ENCODE measurements around the gene COX10. TPM values are rescaled to one million over a fixed set of nuclear protein-coding genes. Genes with fewer than 3 reads are reported as not detected.
A peak's percentile ranks its signal among the peaks of the same experiment; 100 is the strongest.
"Not testable (repeated sequence)": the region's sequence is repeated elsewhere in the genome, so short reads cannot be mapped to it uniquely, and the experiment has no call there.

The COX10 gene
- total and polyA plus RNA-seq, 5 experiments from 2014 or later = 18.5 to 24.5 (median 23.3) TPM

- H3K36me3 Mint-ChIP-seq, ATAC-seq, H3K27me3 Mint-ChIP-seq, DNase-seq, H3K9me3 Mint-ChIP-seq: not testable (repeated sequence)
- Mint-ChIP-seq H3K27ac (peak overlapping the region in 9 of 10 donors; percentile 62 to 88 (median 86)), H3K4me1 (peaks cover 29 to 74% (median 61%) of the 10 kb centered on the region in 4 donors), H3K4me3 (peak overlapping the region in 3 of 10 donors; percentile 33 to 75 (median 48))
- POLR2A ChIA-PET = interaction anchor here (1.2 kb wide), 1 partner anchor 9 kb away, joined by 3 read pairs; no protein-coding TSS in a partner anchor
Observed at GRCh38 chr17:14192039-14192438, 122.7 kb downstream of the COX10 start.

DNA sequence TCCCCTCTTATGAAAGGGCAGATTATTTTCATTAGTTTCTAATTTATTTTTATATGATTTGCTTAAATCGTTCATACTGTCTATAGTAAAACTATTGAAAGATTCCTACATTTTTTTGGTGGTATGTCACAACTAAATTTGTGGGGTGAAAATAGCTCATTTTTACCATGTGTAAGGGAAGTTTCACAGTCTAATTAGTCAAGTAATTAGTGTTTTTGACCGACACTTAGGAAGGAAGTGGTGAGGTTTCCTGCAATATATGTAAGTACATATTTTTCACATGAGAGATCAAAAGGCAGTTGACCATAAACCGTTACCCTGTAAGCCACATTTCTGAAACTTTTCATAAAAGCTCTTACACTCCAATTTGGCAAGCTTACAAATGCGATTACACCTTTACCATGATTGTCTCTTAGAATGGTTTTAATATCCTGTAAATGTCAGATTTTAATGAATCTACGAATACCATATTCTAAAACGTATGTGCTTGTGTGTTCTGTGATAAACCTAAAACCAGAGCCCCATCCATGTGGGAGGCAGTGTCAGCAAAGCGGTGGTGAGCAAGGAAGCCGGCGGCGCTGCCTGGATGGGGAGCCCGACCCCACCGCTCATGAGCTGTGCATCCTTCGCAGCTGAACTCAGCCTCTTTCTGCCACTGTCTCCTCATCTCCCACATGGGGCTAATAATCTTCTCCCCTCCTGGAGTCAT is 123.5 kb downstream of the COX10 start:
- H3K27me3 Mint-ChIP-seq, DNase-seq, H3K9me3 Mint-ChIP-seq, H3K36me3 Mint-ChIP-seq, POLR2A ChIA-PET: not testable (repeated sequence)
- ATAC-seq = peak; percentile 26
- Mint-ChIP-seq H3K27ac (peak overlapping the region; percentile 84 to 93 (median 88)), H3K4me1 (peaks cover 37 to 82% (median 69%) of the 10 kb centered on the region in 4 donors), H3K4me3 (peak overlapping the region; percentile 25 to 75 (median 62))

DNA sequence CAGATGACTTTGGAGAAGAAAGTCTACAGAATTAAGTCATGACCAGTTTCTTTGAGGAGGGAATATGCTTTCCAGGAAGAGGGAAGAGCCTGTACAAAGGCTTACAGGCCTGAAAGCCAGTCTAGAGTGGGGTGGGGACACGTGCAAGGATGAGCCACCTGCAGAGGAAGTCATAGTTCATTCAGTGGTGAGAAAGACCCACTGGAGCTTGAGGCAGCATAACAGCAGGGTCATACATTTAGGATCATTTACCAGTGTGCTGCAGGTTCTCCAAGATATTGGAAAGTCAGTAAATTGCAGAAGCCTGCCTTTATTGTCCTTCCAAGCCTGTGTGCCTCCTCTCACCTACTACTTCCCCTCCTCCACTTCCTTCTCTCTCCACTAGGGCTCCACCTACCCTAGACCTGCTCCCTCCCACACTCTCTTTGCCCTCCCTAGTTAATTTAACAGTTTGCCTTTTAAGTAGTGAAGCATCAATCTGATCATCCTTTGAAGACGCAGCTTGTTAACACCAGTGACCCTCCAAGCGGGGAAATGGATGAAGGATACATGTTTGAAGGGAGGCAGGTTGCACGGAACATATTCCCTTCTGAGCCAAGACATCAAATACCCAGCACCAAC is 127.2 kb downstream of the COX10 start:
- H3K9me3 Mint-ChIP-seq = no peaks in the 10 kb centered on the region
- POLR2A ChIA-PET = interaction anchor here (1.8 to 7.0 kb wide), 2 partner anchors 101 to 105 kb away, joined by 4 to 91 read pairs; partner anchors contain the start of gene HS3ST3B1
- peak overlapping the region; percentile 92 to 99 (median 96) for H3K27ac Mint-ChIP-seq
- DNase-seq (peak in 1 of 10 donors; percentile 33), ATAC-seq (no peak)
- H3K4me3 Mint-ChIP-seq = peak overlapping the region; percentile 50 to 90 (median 81)
- no peaks in the 10 kb centered on the region for H3K36me3 Mint-ChIP-seq
- no peaks in the 10 kb centered on the region for H3K27me3 Mint-ChIP-seq
- H3K4me1 Mint-ChIP-seq = peaks cover 52 to 91% (median 86%) of the 10 kb centered on the region in 4 donors

GRCh38 chr17:14197057-14197456 is 127.8 kb downstream of the COX10 start:
- Mint-ChIP-seq H3K4me1 (peaks cover 55 to 92% (median 87%) of the 10 kb centered on the region in 4 donors), H3K9me3 (no peaks in the 10 kb centered on the region), H3K27me3 (no peaks in the 10 kb centered on the region), H3K36me3 (no peaks in the 10 kb centered on the region), H3K27ac (peak overlapping the region; percentile 92 to 99 (median 96)), H3K4me3 (peak overlapping the region; percentile 50 to 90 (median 81))
- DNase-seq (no peak), ATAC-seq (no peak)
- POLR2A ChIA-PET = interaction anchor here (0.6 to 7.0 kb wide), 2 partner anchors 105 to 136 kb away, joined by 5 to 91 read pairs; partner anchors contain the start of gene HS3ST3B1

GRCh38 chr17:14197586-14197985 is 128.3 kb downstream of the COX10 start:
- H3K9me3 Mint-ChIP-seq = no peaks in the 10 kb centered on the region
- POLR2A ChIA-PET = interaction anchor here (0.5 to 7.0 kb wide), 4 partner anchors 101 to 200 kb away, joined by 3 to 91 read pairs (median 4); partner anchors contain the start of gene HS3ST3B1
- peaks cover 57 to 92% (median 88%) of the 10 kb centered on the region in 4 donors for H3K4me1 Mint-ChIP-seq
- DNase-seq (peak in 7 of 10 donors; percentile 18 to 74 (median 36)), ATAC-seq (peak; percentile 32 to 37)
- no peaks in the 10 kb centered on the region for H3K36me3 Mint-ChIP-seq
- peak overlapping the region; percentile 50 to 90 (median 81) for H3K4me3 Mint-ChIP-seq
- H3K27ac Mint-ChIP-seq = peak overlapping the region; percentile 92 to 99 (median 96)
- no peaks in the 10 kb centered on the region for H3K27me3 Mint-ChIP-seq

- DNase-seq = no peak
- Mint-ChIP-seq H3K27ac (peak overlapping the region; percentile 92 to 99 (median 96)), H3K4me1 (peaks cover 61 to 95% (median 90%) of the 10 kb centered on the region in 4 donors), H3K27me3 (no peaks in the 10 kb centered on the region), H3K36me3 (no peaks in the 10 kb centered on the region), H3K4me3 (peak overlapping the region; percentile 50 to 90 (median 81)), H3K9me3 (no peaks in the 10 kb centered on the region)
- ATAC-seq = no peak
- POLR2A ChIA-PET = interaction anchor here (0.5 to 7.0 kb wide), 3 partner anchors 102 to 199 kb away, joined by 3 to 91 read pairs (median 4); partner anchors contain the start of gene HS3ST3B1
Observed at GRCh38 chr17:14198013-14198412, 128.7 kb downstream of the COX10 start.

GRCh38 chr17:14198575-14198974 is 129.3 kb downstream of the COX10 start:
- Mint-ChIP-seq H3K27ac (peak overlapping the region; percentile 92 to 99 (median 96)), H3K27me3 (no peaks in the 10 kb centered on the region), H3K4me1 (peaks cover 60 to 95% (median 90%) of the 10 kb centered on the region in 4 donors), H3K36me3 (no peaks in the 10 kb centered on the region), H3K9me3 (no peaks in the 10 kb centered on the region), H3K4me3 (peak overlapping the region in 9 of 10 donors; percentile 37 to 90 (median 82))
- POLR2A ChIA-PET = interaction anchor here (1.1 to 7.0 kb wide), 2 partner anchors 10 to 103 kb away, joined by 3 to 91 read pairs; partner anchors contain the start of gene HS3ST3B1
- ATAC-seq = no peak
- no peak for DNase-seq

DNA sequence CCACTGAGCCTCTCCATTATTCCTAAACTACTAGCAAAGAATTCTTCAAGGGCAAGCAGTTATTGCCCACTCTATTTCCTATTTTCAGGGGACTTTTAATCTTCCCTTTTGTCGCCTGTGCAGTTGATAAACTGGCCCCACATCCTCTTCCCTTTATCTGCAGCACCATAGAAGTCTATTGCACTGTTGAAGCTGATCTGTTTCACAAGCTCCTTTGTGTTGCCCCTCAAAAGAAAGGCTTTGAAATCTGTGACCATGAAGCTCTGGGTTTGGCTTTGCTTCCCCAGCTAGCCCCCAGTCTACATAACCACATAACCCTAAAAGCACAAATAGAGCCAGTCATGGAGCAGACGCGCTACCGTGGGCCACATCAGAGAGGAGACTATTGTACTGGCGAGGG is 130.3 kb downstream of the COX10 start:
- POLR2A ChIA-PET = interaction anchor here (0.7 to 7.0 kb wide), 7 partner anchors 9 to 383 kb away, joined by 3 to 91 read pairs (median 3); partner anchors contain the start of genes COX10 and HS3ST3B1
- Mint-ChIP-seq H3K4me1 (peaks cover 66 to 99% (median 96%) of the 10 kb centered on the region in 4 donors), H3K9me3 (no peaks in the 10 kb centered on the region), H3K27ac (peak overlapping the region; percentile 92 to 99 (median 96)), H3K27me3 (no peaks in the 10 kb centered on the region), H3K36me3 (no peaks in the 10 kb centered on the region), H3K4me3 (peak overlapping the region; percentile 50 to 90 (median 76))
- ATAC-seq (peak in 1 of 2 donors; percentile 3), DNase-seq (peak in 3 of 10 donors; percentile 10 to 42 (median 37))

GRCh38 chr17:14200354-14200753 is 131.1 kb downstream of the COX10 start:
- no peaks in the 10 kb centered on the region for H3K36me3 Mint-ChIP-seq
- peak overlapping the region; percentile 86 to 99 (median 96) for H3K27ac Mint-ChIP-seq
- peak overlapping the region; percentile 32 to 90 (median 78) for H3K4me3 Mint-ChIP-seq
- H3K4me1 Mint-ChIP-seq = peaks cover 68 to 100% (median 97%) of the 10 kb centered on the region in 4 donors
- POLR2A ChIA-PET = interaction anchor here (0.6 to 7.0 kb wide), 4 partner anchors 63 to 382 kb away, joined by 3 to 91 read pairs (median 7); partner anchors contain the start of genes COX10 and HS3ST3B1
- no peaks in the 10 kb centered on the region for H3K27me3 Mint-ChIP-seq
- no peak for ATAC-seq
- DNase-seq = no peak
- H3K9me3 Mint-ChIP-seq = no peaks in the 10 kb centered on the region

DNA sequence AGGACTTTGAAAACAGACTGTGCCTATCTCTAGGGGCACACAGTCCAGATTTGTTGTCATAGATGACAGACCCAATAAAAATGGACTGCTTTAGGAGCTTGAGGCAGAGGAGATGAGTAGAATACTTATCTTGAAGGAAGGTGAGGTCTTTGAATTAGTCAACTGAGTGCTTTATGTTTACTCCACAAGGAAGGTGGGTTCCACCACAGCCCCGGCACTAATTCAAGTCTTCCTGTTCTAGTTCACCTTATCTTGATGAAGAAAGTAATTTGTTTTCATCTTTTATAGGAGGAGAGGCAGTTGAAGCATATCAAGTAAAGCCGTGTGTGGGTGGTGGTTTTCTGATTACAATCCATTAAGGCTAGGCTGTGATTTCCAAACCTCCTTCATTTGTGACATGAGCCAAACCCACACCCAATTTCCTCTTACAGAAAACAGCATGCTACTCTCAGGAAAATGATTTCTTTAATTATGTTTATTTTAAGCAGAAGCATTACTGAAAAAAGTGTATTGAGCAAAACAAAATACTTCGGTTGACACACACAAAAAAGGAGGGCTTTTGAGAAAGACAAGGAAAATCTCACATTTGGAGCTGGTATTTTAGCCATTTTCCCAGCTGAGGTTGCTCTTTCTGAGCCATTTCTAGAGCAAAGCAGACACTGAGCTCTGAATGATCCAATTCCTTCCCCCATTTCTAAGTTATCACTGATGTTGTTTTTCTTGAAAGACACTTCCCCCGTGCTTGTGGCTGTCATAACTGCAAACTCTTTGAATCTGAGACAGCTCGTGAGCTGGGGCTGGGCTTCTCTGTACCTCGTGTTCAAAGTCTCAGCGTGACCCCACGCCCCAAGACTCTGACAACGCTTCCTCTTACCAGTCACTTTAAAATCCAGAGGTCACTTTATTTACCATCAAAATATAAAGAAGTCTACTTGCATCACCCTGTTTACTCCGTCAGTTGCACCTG is 132.0 kb downstream of the COX10 start:
- H3K27me3 Mint-ChIP-seq = no peaks in the 10 kb centered on the region
- POLR2A ChIA-PET = interaction anchor here (0.6 to 7.0 kb wide), 7 partner anchors 9 to 135 kb away, joined by 3 to 91 read pairs (median 3); partner anchors contain the start of genes COX10 and HS3ST3B1
- peak; percentile 74 to 82 for ATAC-seq
- peak overlapping the region; percentile 86 to 99 (median 96) for H3K27ac Mint-ChIP-seq
- DNase-seq = peak; percentile 39 to 88 (median 70)
- peaks cover 70 to 100% (median 97%) of the 10 kb centered on the region in 4 donors for H3K4me1 Mint-ChIP-seq
- no peaks in the 10 kb centered on the region for H3K36me3 Mint-ChIP-seq
- peak overlapping the region; percentile 47 to 83 (median 73) for H3K4me3 Mint-ChIP-seq
- H3K9me3 Mint-ChIP-seq = peaks cover 0 to 2% (median 0%) of the 10 kb centered on the region in 9 donors

GRCh38 chr17:14201988-14202380 is 132.7 kb downstream of the COX10 start:
- DNase-seq (peak in 1 of 10 donors; percentile 7), ATAC-seq (peak; percentile 7 to 8)
- H3K4me1 Mint-ChIP-seq = peaks cover 65 to 100% (median 94%) of the 10 kb centered on the region in 4 donors
- H3K36me3 Mint-ChIP-seq = no peaks in the 10 kb centered on the region
- H3K4me3 Mint-ChIP-seq = peak overlapping the region; percentile 47 to 83 (median 73)
- POLR2A ChIA-PET = interaction anchor here (0.8 to 7.0 kb wide), 4 partner anchors 95 to 135 kb away, joined by 3 to 91 read pairs (median 8); partner anchors contain the start of genes COX10 and HS3ST3B1
- no peaks in the 10 kb centered on the region for H3K27me3 Mint-ChIP-seq
- peak overlapping the region; percentile 86 to 99 (median 96) for H3K27ac Mint-ChIP-seq
- H3K9me3 Mint-ChIP-seq = peaks cover 0 to 2% (median 0%) of the 10 kb centered on the region in 9 donors

Data from naive thymus-derived CD8-positive, alpha-beta T cell (primary cell).